ENCODE data around the gene DISC1. TPM values are rescaled to one million over a fixed set of nuclear protein-coding genes. Genes with fewer than 3 reads are reported as not detected.
A peak's percentile ranks its signal among the peaks of the same experiment; 100 is the strongest.

The DISC1 gene
- total and polyA plus RNA-seq, 2 experiments from 2014 or later = 6.5 to 11.5 TPM

DNA sequence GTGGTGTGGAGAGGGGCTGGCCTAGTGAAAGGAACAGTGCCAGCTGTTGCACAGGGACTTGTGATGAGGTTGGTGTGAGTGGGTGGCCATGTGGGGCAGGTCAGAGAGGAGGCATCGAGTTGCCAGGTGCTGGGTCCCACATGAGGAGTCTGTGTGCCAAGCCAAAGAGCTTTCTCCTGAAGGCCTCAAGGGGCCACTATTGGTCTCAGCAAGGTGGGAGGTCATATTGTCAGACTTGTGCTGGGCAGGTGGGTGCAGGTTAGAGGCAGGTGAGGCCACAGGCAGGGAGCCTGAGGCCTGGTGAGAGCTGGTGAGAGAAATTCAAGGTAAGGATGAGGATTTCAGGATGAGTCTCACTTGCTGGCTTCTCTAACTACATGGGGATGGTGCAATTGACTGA is 256.8 kb downstream of the DISC1 start:
- Histone ChIP-seq H3K27me3 (no peaks in the 10 kb centered on the region), H3K27ac (no peak overlapping the region), H3K9me3 (ENCODE audit: low read depth) (no peaks in the 10 kb centered on the region), H3K4me3 (no peak overlapping the region), H3K36me3 (no peaks in the 10 kb centered on the region), H3K4me1 (ENCODE audit: low read depth) (no peaks in the 10 kb centered on the region)
- DNase-seq (ENCODE audit: low read depth in 1 of 2, low spot score in 1 of 2) = no peak
- TF ChIP-seq, protein P1, sequence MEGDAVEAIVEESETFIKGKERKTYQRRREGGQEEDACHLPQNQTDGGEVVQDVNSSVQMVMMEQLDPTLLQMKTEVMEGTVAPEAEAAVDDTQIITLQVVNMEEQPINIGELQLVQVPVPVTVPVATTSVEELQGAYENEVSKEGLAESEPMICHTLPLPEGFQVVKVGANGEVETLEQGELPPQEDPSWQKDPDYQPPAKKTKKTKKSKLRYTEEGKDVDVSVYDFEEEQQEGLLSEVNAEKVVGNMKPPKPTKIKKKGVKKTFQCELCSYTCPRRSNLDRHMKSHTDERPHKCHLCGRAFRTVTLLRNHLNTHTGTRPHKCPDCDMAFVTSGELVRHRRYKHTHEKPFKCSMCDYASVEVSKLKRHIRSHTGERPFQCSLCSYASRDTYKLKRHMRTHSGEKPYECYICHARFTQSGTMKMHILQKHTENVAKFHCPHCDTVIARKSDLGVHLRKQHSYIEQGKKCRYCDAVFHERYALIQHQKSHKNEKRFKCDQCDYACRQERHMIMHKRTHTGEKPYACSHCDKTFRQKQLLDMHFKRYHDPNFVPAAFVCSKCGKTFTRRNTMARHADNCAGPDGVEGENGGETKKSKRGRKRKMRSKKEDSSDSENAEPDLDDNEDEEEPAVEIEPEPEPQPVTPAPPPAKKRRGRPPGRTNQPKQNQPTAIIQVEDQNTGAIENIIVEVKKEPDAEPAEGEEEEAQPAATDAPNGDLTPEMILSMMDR (IDR thresholded peaks at IDR 0.05; ENCODE audit: low read depth, low read length) = no peak

DNA sequence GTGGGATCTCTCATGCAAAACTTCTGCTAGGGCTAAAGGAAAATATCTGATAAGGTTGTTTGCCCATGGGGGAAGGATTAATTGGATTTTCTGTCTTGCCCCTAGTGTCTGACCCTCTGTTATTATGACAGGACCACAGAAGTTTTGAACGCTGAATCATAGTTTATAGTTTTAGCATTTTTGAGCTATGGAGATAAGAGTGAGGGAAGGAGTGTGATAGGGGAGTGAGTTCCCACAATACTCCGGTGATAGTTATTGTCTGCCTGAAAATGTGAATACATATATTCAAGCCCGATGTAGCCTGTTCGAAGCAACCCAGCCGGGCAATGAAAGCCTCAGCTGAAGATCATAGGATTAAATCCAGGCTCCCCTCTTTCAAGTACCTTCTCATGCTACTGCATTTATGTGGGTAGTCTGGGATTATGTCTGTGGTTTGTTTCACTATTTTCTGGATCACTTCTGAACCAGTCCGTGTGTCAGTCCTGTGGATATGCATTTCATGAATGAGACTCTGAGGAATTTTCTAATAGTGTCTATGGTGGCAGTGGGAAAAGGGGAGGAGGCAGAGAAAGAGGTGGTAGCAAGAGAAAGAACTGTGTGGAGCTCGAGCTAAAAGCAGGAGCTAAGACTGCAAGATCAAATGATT is 258.7 kb downstream of the DISC1 start:
- Histone ChIP-seq H3K4me1 (ENCODE audit: low read depth) (no peaks in the 10 kb centered on the region), H3K9me3 (ENCODE audit: low read depth) (no peaks in the 10 kb centered on the region), H3K27me3 (no peaks in the 10 kb centered on the region), H3K36me3 (no peaks in the 10 kb centered on the region), H3K27ac (no peak overlapping the region), H3K4me3 (no peak overlapping the region)
- DNase-seq (ENCODE audit: low read depth in 1 of 2, low spot score in 1 of 2) = peak in 1 of 2 donors; percentile 73
- TF ChIP-seq, protein P1 (IDR thresholded peaks at IDR 0.05; ENCODE audit: low read depth, low read length) = no peak

DNA sequence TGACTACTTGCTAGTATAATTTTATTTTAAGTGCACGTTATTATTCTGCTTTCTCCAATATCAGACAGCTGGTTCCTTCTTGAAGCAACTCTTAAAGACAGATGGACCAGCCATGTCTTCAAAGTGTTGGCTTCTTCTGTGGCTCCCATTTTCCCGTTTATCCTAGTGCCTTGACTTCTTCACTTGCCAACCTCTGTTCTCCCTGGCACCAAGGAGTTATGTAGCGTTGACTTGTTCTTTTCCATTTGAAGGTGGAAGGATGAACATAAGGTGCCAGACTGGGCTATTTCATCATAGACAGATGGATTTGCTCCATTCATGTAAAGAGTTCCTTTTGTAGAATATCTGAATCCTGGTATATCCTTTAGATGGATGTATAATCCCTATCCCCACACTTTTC is 260.6 kb downstream of the DISC1 start:
- no peak for DNase-seq (ENCODE audit: low read depth in 1 of 2, low spot score in 1 of 2)
- Histone ChIP-seq H3K4me1 (ENCODE audit: low read depth) (no peaks in the 10 kb centered on the region), H3K4me3 (no peak overlapping the region), H3K27me3 (no peaks in the 10 kb centered on the region), H3K27ac (no peak overlapping the region), H3K9me3 (ENCODE audit: low read depth) (no peaks in the 10 kb centered on the region), H3K36me3 (no peaks in the 10 kb centered on the region)
- TF ChIP-seq, protein P1 (IDR thresholded peaks at IDR 0.05; ENCODE audit: low read depth, low read length) = no peak

DNA sequence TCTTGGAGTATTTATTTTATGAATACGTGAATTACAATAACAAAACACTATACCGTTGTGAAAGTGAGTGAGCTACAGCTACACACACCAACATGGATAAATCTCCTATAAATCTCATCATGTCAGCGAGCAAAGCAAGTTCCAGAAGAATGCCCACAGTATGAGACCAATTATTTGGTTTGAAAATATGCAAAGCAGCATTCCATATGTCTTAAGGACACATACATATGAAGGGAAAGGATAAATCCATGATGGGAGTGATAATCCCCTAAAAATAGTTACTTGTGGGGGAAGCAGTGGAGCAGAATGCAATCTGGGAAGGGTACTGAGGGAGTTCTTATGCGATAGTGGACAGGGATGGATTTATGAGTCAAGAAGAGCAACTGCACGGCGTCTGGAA is 261.3 kb downstream of the DISC1 start:
- Histone ChIP-seq H3K27ac (no peak overlapping the region), H3K4me1 (ENCODE audit: low read depth) (no peaks in the 10 kb centered on the region), H3K4me3 (no peak overlapping the region), H3K27me3 (no peaks in the 10 kb centered on the region), H3K36me3 (no peaks in the 10 kb centered on the region), H3K9me3 (ENCODE audit: low read depth) (no peaks in the 10 kb centered on the region)
- TF ChIP-seq, protein P1 (IDR thresholded peaks at IDR 0.05; ENCODE audit: low read depth, low read length) = no peak
- no peak for DNase-seq (ENCODE audit: low read depth in 1 of 2, low spot score in 1 of 2)

DNA sequence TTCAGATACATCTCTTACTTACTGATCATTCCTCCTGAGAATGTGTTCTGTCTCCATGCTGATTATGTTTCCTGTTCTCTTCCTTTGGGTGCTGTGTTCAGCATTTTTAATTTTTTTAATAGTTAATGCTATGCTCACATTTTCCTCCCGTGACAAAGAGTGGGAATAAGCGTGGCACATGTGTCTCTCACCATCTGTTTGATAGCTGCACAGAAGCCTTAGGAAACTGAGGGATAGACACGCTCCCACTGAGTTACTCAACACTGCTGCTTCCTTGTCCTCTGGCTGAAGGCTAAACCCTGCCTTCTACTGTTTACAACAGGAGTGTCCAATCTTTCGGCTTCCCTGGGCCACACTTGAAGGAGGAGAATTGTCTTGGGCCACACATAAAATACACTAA is 264.2 kb downstream of the DISC1 start:
- Histone ChIP-seq H3K27ac (no peak overlapping the region), H3K9me3 (ENCODE audit: low read depth) (no peaks in the 10 kb centered on the region), H3K27me3 (no peaks in the 10 kb centered on the region), H3K4me3 (no peak overlapping the region), H3K36me3 (no peaks in the 10 kb centered on the region), H3K4me1 (ENCODE audit: low read depth) (no peaks in the 10 kb centered on the region)
- TF ChIP-seq, protein P1 (IDR thresholded peaks at IDR 0.05; ENCODE audit: low read depth, low read length) = no peak
- DNase-seq (ENCODE audit: low read depth in 1 of 2, low spot score in 1 of 2) = no peak
